NCI-H1048 (cell line): ENCODE measurements around the gene CRIM1.

Experiments
- DNase-seq: peaks from one replicate; lab custom pipeline; 2025; lab: John Stamatoyannopoulos, UW

Gene CRIM1

GRCh38 chr2:36554531-36554930 lies 199.0 kb downstream of the CRIM1 start:
- no peak for DNase-seq

- no peak for DNase-seq
Measured at GRCh38 chr2:36555789-36556188, 200.2 kb downstream of the CRIM1 start.

- no peak for DNase-seq
Measured at GRCh38 chr2:36556842-36557241, 201.3 kb downstream of the CRIM1 start.

GRCh38 chr2:36559221-36559942 lies 203.8 kb downstream of the CRIM1 start:
- DNase-seq: no peak

GRCh38 chr2:36560726-36561125 lies 205.1 kb downstream of the CRIM1 start:
- no peak for DNase-seq

- no peak for DNase-seq
Measured at GRCh38 chr2:36561237-36561944, 205.8 kb downstream of the CRIM1 start.

GRCh38 chr2:36562240-36562639 lies 206.7 kb downstream of the CRIM1 start:
- no peak for DNase-seq

- no peak for DNase-seq
Measured at GRCh38 chr2:36562973-36563532, 207.5 kb downstream of the CRIM1 start.

- DNase-seq: no peak
Measured at GRCh38 chr2:36564377-36564930, 208.9 kb downstream of the CRIM1 start.

GRCh38 chr2:36565712-36566111 lies 210.1 kb downstream of the CRIM1 start:
- no peak for DNase-seq

GRCh38 chr2:36566887-36567286 lies 211.3 kb downstream of the CRIM1 start:
- DNase-seq: no peak

- no peak for DNase-seq
Measured at GRCh38 chr2:36567711-36568408, 212.3 kb downstream of the CRIM1 start.

- no peak for DNase-seq
Measured at GRCh38 chr2:36568516-36569246, 213.1 kb downstream of the CRIM1 start.

GRCh38 chr2:36569267-36569856 lies 213.8 kb downstream of the CRIM1 start:
- no peak for DNase-seq

- DNase-seq: no peak
Measured at GRCh38 chr2:36570416-36570815, 214.8 kb downstream of the CRIM1 start.

- no peak for DNase-seq
Measured at GRCh38 chr2:36572054-36572718, 216.6 kb downstream of the CRIM1 start.

GRCh38 chr2:36572719-36573059 lies 217.1 kb downstream of the CRIM1 start:
- no peak for DNase-seq

- no peak for DNase-seq
Measured at GRCh38 chr2:36573165-36573564, 217.6 kb downstream of the CRIM1 start.

GRCh38 chr2:36574560-36574959 lies 219.0 kb downstream of the CRIM1 start:
- DNase-seq: no peak

GRCh38 chr2:36577884-36578283 lies 222.3 kb downstream of the CRIM1 start:
- no peak for DNase-seq
